OCI-LY1 (cell line): ENCODE results near the gene BCORL1.

Experiments
- H2AFZ ChIP-seq: fragments of 200-600 bp; sonication (generic), shearing (Covaris generic); 2 replicates; pipeline ENCODE4 v1.6.0; 2014; ENCODE audit warnings: antibody characterized with exemption, mild to moderate bottlenecking, low read length
- H3F3A ChIP-seq: fragments of 200-600 bp; sonication (generic), shearing (Covaris generic); 2 replicates; pipeline ENCODE4 v1.6.0; 2014; ENCODE audit warnings: mild to moderate bottlenecking, antibody characterized with exemption, low read length, moderate library complexity; ENCODE audit not compliant: insufficient read depth
- H3K27ac ChIP-seq: fragments of 200-600 bp; sonication (generic); 2 replicates; pipeline ENCODE4 v1.5.1; 2014; ENCODE audit warnings: low read length, mixed run types, mild to moderate bottlenecking, low read depth; ENCODE audit not compliant: poor library complexity, severe bottlenecking
- H3K27me3 ChIP-seq: fragments of 200-600 bp; sonication (generic); 2 replicates; pipeline ENCODE4 v1.6.0; 2014; ENCODE audit warnings: antibody characterized with exemption, mild to moderate bottlenecking, low read length, moderate library complexity; ENCODE audit not compliant: insufficient read depth
- H3K36me3 ChIP-seq: fragments of 200-600 bp; sonication (generic); 2 replicates; pipeline ENCODE4 v1.6.1; 2014; ENCODE audit warnings: mild to moderate bottlenecking, antibody characterized with exemption, low read length, moderate library complexity, mixed read lengths; ENCODE audit not compliant: insufficient read depth
- H3K4me1 ChIP-seq: fragments of 200-600 bp; sonication (generic); 2 replicates; pipeline ENCODE4 v1.5.1; 2014; ENCODE audit warnings: mild to moderate bottlenecking, low read length, moderate library complexity; ENCODE audit not compliant: insufficient read depth, severe bottlenecking
- H3K4me2 ChIP-seq: fragments of 200-600 bp; sonication (generic), shearing (Covaris generic); 2 replicates; pipeline ENCODE4 v1.6.1; 2014; ENCODE audit warnings: low read length
- H3K4me3 ChIP-seq: fragments of 200-600 bp; sonication (generic); 2 replicates; pipeline ENCODE4 v1.5.1; 2014; ENCODE audit warnings: low read length, low read depth, mild to moderate bottlenecking, mixed read lengths; ENCODE audit not compliant: poor library complexity, severe bottlenecking
- H3K79me2 ChIP-seq: fragments of 200-600 bp; shearing (Covaris generic); 2 replicates; pipeline ENCODE4 v1.6.1; 2016; ENCODE audit warnings: mixed run types, low read length, mixed read lengths; ENCODE audit not compliant: insufficient read depth
- H3K9ac ChIP-seq: fragments of 200-600 bp; sonication (generic), shearing (Covaris generic); 2 replicates; pipeline ENCODE4 v1.6.1; 2014; ENCODE audit warnings: mild to moderate bottlenecking, low read length, mixed read lengths
- H3K9me2 ChIP-seq: fragments of 200-600 bp; sonication (generic), shearing (Covaris generic); 2 replicates; pipeline ENCODE4 v1.6.1; 2014; ENCODE audit warnings: low read depth, mild to moderate bottlenecking, low read length, mixed read lengths
- H3K9me3 ChIP-seq: fragments of 200-600 bp; shearing (Covaris generic); 2 replicates; pipeline ENCODE4 v1.6.1; 2014; ENCODE audit warnings: low read length, mixed read lengths
- H4K20me1 ChIP-seq: fragments of 200-600 bp; sonication (generic), shearing (Covaris generic); 2 replicates; pipeline ENCODE4 v1.6.0; 2016; ENCODE audit warnings: mild to moderate bottlenecking, low read length; ENCODE audit not compliant: insufficient read depth
- EZH2 ChIP-seq: fragments of 200-600 bp; sonication (generic), shearing (Covaris generic); IDR thresholded peaks from 2 replicates; pipeline ENCODE4 v1.8.0; 2017; ENCODE audit warnings: borderline replicate concordance, mixed run types, mild to moderate bottlenecking, antibody characterized with exemption, low read length, moderate library complexity, mixed read lengths
- TF ChIP-seq, protein P1 (sequence below): fragments of 200-600 bp; sonication (generic), shearing (Covaris generic); IDR thresholded peaks from 2 replicates; pipeline ENCODE4 v1.5.1; 2017; ENCODE audit warnings: mild to moderate bottlenecking, antibody characterized with exemption, low read length, moderate library complexity, mixed read lengths

The BCORL1 gene

DNA sequence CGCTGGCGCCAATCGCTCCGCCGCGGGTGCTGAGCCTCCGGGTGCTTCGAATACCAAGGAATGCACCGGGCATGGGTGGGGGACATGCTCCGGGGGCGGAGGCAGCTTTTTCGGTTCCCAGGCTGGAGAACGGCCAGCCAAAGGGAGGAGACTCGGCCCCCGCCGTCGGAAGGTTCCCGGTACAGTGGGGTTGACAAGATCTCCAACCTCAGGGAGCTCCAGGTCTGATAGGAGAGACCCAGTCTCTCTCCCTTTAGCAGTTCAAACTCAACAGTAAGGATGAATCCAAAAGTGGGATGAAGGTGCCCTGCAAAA, 29.1 kb upstream of the BCORL1 start:
- Histone ChIP-seq H3K4me2 (peak overlapping the region; percentile 68), H3K9me3 (no peaks in the 10 kb centered on the region), H3K4me1 (peaks cover 18% of the 10 kb centered on the region), H3K36me3 (no peaks in the 10 kb centered on the region), H3F3A (no peaks in the 10 kb centered on the region), H2AFZ (no peak overlapping the region), H3K27me3 (no peaks in the 10 kb centered on the region), H3K9me2 (no peaks in the 10 kb centered on the region), H3K9ac (peak overlapping the region; percentile 52; the same call in 1 of the 2 replicates), H4K20me1 (no peaks in the 10 kb centered on the region), H3K79me2 (no peaks in the 10 kb centered on the region), H3K27ac (no peak overlapping the region), H3K4me3 (peak overlapping the region; percentile 58)
- TF ChIP-seq, protein P1, sequence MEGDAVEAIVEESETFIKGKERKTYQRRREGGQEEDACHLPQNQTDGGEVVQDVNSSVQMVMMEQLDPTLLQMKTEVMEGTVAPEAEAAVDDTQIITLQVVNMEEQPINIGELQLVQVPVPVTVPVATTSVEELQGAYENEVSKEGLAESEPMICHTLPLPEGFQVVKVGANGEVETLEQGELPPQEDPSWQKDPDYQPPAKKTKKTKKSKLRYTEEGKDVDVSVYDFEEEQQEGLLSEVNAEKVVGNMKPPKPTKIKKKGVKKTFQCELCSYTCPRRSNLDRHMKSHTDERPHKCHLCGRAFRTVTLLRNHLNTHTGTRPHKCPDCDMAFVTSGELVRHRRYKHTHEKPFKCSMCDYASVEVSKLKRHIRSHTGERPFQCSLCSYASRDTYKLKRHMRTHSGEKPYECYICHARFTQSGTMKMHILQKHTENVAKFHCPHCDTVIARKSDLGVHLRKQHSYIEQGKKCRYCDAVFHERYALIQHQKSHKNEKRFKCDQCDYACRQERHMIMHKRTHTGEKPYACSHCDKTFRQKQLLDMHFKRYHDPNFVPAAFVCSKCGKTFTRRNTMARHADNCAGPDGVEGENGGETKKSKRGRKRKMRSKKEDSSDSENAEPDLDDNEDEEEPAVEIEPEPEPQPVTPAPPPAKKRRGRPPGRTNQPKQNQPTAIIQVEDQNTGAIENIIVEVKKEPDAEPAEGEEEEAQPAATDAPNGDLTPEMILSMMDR, result no peak

DNA sequence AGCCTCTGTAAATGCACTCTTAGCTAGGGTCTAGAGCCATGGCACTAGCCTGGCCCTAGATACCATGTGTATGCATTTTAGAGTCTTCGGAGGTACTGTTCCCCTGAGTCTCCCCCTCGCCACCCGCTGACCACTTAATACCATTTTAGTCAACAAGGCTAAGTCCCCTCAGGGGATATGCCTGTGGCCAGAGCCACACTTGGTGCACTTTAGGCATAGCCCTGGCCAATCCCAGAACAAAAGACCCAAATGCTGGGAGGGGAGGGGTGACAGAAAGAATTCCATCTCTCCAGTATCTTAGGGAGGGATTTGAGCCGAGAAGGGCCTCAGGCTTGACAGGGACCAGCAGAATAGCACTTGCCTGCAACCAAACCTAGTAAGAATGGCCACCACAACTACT, 28.6 kb upstream of the BCORL1 start:
- no peak overlapping the region for H3K9ac ChIP-seq
- no peak overlapping the region for H3K4me3 ChIP-seq

DNA sequence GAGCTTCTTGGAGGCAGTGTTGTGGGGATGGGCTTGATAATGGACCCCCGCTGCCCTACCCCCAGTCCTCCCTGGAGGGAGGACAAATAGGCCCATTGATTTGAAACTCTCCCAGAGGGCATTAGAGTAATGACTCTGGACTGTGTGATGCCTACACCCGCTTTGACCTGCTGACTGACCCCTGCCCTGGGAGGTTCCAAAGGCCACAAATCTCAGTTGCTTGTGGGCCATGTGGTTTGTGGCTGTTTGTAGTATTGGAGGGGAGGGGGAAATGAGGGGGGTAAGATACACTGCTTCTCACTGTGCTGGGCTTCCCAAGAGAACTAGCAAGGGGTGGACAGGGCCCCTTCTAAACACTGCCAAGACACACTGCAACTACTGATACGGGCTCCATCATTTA, 27.6 kb upstream of the BCORL1 start:
- H3K27me3 ChIP-seq, result no peaks in the 10 kb centered on the region
- peaks cover 32% of the 10 kb centered on the region for H3K4me1 ChIP-seq
- H4K20me1 ChIP-seq, result no peaks in the 10 kb centered on the region
- H3K79me2 ChIP-seq, result no peaks in the 10 kb centered on the region
- no peak overlapping the region for H3K9ac ChIP-seq
- no peaks in the 10 kb centered on the region for H3K36me3 ChIP-seq
- H3K4me3 ChIP-seq, result no peak overlapping the region
- no peak for TF ChIP-seq EZH2
- TF ChIP-seq, protein P1, result no peak
- no peaks in the 10 kb centered on the region for H3F3A ChIP-seq
- no peaks in the 10 kb centered on the region for H3K9me3 ChIP-seq
- H3K4me2 ChIP-seq, result no peak overlapping the region
- H2AFZ ChIP-seq, result no peak overlapping the region
- H3K9me2 ChIP-seq, result no peaks in the 10 kb centered on the region
- H3K27ac ChIP-seq, result no peak overlapping the region

More for the DNA sequence above, 28.6 kb upstream of the BCORL1 start:
- no peaks in the 10 kb centered on the region for H4K20me1 ChIP-seq
- H3K4me2 ChIP-seq, result no peak overlapping the region
- H3K27me3 ChIP-seq, result no peaks in the 10 kb centered on the region
- no peaks in the 10 kb centered on the region for H3F3A ChIP-seq
- H3K36me3 ChIP-seq, result no peaks in the 10 kb centered on the region
- peaks cover 24% of the 10 kb centered on the region for H3K4me1 ChIP-seq
- no peaks in the 10 kb centered on the region for H3K79me2 ChIP-seq
- TF ChIP-seq, protein P1, result no peak
- TF ChIP-seq EZH2, result no peak
- H3K9me2 ChIP-seq, result no peaks in the 10 kb centered on the region
- H2AFZ ChIP-seq, result no peak overlapping the region
- H3K9me3 ChIP-seq, result no peaks in the 10 kb centered on the region
- no peak overlapping the region for H3K27ac ChIP-seq
